Measurements from ENCODE around the gene BTBD6.
"Not testable (repeated sequence)": the region's sequence is repeated elsewhere in the genome, so short reads cannot be mapped to it uniquely, and the experiment has no call there.

Gene BTBD6

DNA sequence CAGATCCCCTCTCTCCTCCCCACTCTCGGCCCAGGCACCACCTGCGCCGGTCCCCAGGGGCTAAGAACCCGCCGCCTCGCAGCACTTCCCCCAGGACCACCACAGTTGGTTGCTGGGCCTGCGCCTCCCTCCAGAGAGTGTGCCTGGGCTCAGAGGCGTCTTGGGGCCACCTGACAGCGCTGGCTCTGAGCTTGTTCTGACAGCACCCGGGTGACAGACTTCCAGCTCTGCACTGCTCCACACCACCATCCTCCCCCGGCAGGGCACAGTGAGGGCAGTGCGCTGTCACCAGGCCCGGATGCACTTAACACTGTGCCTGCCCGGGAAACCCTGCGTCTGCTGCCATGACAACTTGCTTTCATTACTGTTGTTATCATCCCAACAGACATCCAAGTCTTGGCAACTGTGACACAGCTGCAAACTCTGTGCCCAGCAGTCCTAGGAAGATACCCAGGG lies 45.8 kb downstream of the BTBD6 start:
- H2AFZ ChIP-seq (ENCODE audit: low read depth): no peak overlapping the region
- no peak overlapping the region for H3K9ac ChIP-seq
- no peaks in the 10 kb centered on the region for H3K36me3 ChIP-seq (ENCODE audit: insufficient read depth)
- peaks cover 5% of the 10 kb centered on the region for H3K4me1 ChIP-seq (ENCODE audit: low read depth, poor library complexity, severe bottlenecking)
- H3K79me2 ChIP-seq (ENCODE audit: insufficient read depth, low read depth): peaks cover 37% of the 10 kb centered on the region; the same call in 1 of the 2 replicates
- H4K20me1 ChIP-seq (ENCODE audit: insufficient read depth): no peaks in the 10 kb centered on the region
- TF ChIP-seq, protein P1, sequence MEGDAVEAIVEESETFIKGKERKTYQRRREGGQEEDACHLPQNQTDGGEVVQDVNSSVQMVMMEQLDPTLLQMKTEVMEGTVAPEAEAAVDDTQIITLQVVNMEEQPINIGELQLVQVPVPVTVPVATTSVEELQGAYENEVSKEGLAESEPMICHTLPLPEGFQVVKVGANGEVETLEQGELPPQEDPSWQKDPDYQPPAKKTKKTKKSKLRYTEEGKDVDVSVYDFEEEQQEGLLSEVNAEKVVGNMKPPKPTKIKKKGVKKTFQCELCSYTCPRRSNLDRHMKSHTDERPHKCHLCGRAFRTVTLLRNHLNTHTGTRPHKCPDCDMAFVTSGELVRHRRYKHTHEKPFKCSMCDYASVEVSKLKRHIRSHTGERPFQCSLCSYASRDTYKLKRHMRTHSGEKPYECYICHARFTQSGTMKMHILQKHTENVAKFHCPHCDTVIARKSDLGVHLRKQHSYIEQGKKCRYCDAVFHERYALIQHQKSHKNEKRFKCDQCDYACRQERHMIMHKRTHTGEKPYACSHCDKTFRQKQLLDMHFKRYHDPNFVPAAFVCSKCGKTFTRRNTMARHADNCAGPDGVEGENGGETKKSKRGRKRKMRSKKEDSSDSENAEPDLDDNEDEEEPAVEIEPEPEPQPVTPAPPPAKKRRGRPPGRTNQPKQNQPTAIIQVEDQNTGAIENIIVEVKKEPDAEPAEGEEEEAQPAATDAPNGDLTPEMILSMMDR (conservative IDR thresholded peaks at IDR 0.05; ENCODE audit: low read depth, low read length): no peak
- H3K27ac ChIP-seq: no peak overlapping the region
- H3K4me2 ChIP-seq: no peak overlapping the region
- H3K4me3 ChIP-seq (IDR thresholded peaks at IDR 0.05; ENCODE audit: insufficient read depth, low read depth, low read length): no peak overlapping the region
- no peaks in the 10 kb centered on the region for H3K27me3 ChIP-seq (ENCODE audit: insufficient read depth, low read depth)

- H2AFZ ChIP-seq (ENCODE audit: low read depth); H3K9ac ChIP-seq; H3K36me3 ChIP-seq (ENCODE audit: insufficient read depth); H3K27me3 ChIP-seq (ENCODE audit: insufficient read depth, low read depth); H3K4me2 ChIP-seq; H3K27ac ChIP-seq; H4K20me1 ChIP-seq (ENCODE audit: insufficient read depth); H3K4me3 ChIP-seq (IDR thresholded peaks at IDR 0.05; ENCODE audit: insufficient read depth, low read depth, low read length): not testable (repeated sequence)
- peaks cover 15% of the 10 kb centered on the region for H3K4me1 ChIP-seq (ENCODE audit: low read depth, poor library complexity, severe bottlenecking)
- peaks cover 43% of the 10 kb centered on the region; the same call in 1 of the 2 replicates for H3K79me2 ChIP-seq (ENCODE audit: insufficient read depth, low read depth)
Measured at GRCh38 chr14:105297311-105297710, 49.0 kb downstream of the BTBD6 start.

- H3K4me1 ChIP-seq (ENCODE audit: low read depth, poor library complexity, severe bottlenecking): peaks cover 15% of the 10 kb centered on the region
- peak overlapping the region; percentile 57; the same call in 1 of the 2 replicates for H3K9ac ChIP-seq
- H3K79me2 ChIP-seq (ENCODE audit: insufficient read depth, low read depth): peaks cover 36% of the 10 kb centered on the region; the same call in 1 of the 2 replicates
- peak overlapping the region; percentile 46 for H3K27ac ChIP-seq
- H2AFZ ChIP-seq (ENCODE audit: low read depth): peak overlapping the region; percentile 26; the same call in 1 of the 2 replicates
- H3K36me3 ChIP-seq (ENCODE audit: insufficient read depth): no peaks in the 10 kb centered on the region
- peak overlapping the region; percentile 40 for H3K4me2 ChIP-seq
- H3K4me3 ChIP-seq (IDR thresholded peaks at IDR 0.05; ENCODE audit: insufficient read depth, low read depth, low read length): no peak overlapping the region
- H4K20me1 ChIP-seq (ENCODE audit: insufficient read depth): no peaks in the 10 kb centered on the region
- TF ChIP-seq, protein P1 (conservative IDR thresholded peaks at IDR 0.05; ENCODE audit: low read depth, low read length): no peak
- H3K27me3 ChIP-seq (ENCODE audit: insufficient read depth, low read depth): no peaks in the 10 kb centered on the region
Measured at GRCh38 chr14:105299654-105300541, 51.6 kb downstream of the BTBD6 start.
